Astrocyte (in vitro differentiated cells and primary cell): ENCODE measurements around the gene ABCA10.

ENCODE experiments used
- EZH2 ChIP-seq: IDR thresholded peaks from 2 replicates; pipeline ENCODE4 v1.6.1; 2012; ENCODE audit warnings: mild to moderate bottlenecking, low read length, inconsistent platforms; ENCODE audit not compliant: insufficient read depth
- TF ChIP-seq, protein P1 (sequence below): IDR thresholded peaks from 2 replicates; pipeline ENCODE4 v1.5.1; 2011; ENCODE audit warnings: low read depth, mild to moderate bottlenecking, inconsistent platforms, low read length, moderate library complexity; ENCODE audit not compliant: insufficient read depth

GRCh38 chr17:69105907-69106730 is 122.5 kb downstream of the ABCA10 start:
- TF ChIP-seq, protein P1, sequence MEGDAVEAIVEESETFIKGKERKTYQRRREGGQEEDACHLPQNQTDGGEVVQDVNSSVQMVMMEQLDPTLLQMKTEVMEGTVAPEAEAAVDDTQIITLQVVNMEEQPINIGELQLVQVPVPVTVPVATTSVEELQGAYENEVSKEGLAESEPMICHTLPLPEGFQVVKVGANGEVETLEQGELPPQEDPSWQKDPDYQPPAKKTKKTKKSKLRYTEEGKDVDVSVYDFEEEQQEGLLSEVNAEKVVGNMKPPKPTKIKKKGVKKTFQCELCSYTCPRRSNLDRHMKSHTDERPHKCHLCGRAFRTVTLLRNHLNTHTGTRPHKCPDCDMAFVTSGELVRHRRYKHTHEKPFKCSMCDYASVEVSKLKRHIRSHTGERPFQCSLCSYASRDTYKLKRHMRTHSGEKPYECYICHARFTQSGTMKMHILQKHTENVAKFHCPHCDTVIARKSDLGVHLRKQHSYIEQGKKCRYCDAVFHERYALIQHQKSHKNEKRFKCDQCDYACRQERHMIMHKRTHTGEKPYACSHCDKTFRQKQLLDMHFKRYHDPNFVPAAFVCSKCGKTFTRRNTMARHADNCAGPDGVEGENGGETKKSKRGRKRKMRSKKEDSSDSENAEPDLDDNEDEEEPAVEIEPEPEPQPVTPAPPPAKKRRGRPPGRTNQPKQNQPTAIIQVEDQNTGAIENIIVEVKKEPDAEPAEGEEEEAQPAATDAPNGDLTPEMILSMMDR, result no peak
- no peak for TF ChIP-seq EZH2
